Uterus (tissue), 4 donors: ENCODE measurements around the gene LEMD1. TPM values are rescaled to one million over a fixed set of nuclear protein-coding genes. Genes with fewer than 3 reads are reported as not detected.

Source experiments
- DNase-seq, 2 donors: peaks; one replicate each; pipeline ENCODE4 v3.0.0-alpha.2; 2019 to 2020
- H3K27ac ChIP-seq, 2 donors: fragments of 200-600 bp; sonication (generic); 1 replicate in 1 of 2; 2 replicates in 1 of 2; pipeline ENCODE4 v1.5.1; 2016 to 2018
- H3K27me3 ChIP-seq, 2 donors: fragments of 200-600 bp; sonication (generic); one replicate each; pipeline ENCODE4 v1.5.1; 2018 to 2019; ENCODE audit warnings: control low read depth in 1 of 2
- H3K36me3 ChIP-seq, 2 donors: fragments of 200-600 bp; sonication (generic); one replicate each; pipeline ENCODE4 v1.5.1; 2019; ENCODE audit warnings: control low read depth in 1 of 2
- H3K4me1 ChIP-seq, 2 donors: fragments of 200-600 bp; sonication (generic); one replicate each; pipeline ENCODE4 v1.5.1; 2018 to 2019; ENCODE audit warnings: control low read depth in 1 of 2
- H3K4me3 ChIP-seq, 2 donors: fragments of 200-600 bp; sonication (generic); 1 replicate in 1 of 2; 2 replicates in 1 of 2; pipeline ENCODE4 v1.5.1; 2018 to 2019; ENCODE audit warnings: mild to moderate bottlenecking in 1 of 2
- H3K9me3 ChIP-seq, 2 donors: fragments of 200-600 bp; sonication (generic); one replicate each; pipeline ENCODE4 v1.5.1; 2019; ENCODE audit warnings: control low read depth in 1 of 2
- CTCF ChIP-seq, 4 experiments: fragments of 200-600 bp in 2 of 4; fragments of 450-650 bp in 2 of 4; sonication (generic) in 2 of 4; IDR thresholded peaks; one replicate each; pipeline ENCODE4 v1.5.1; 2016 to 2019; ENCODE audit warnings: antibody characterized with exemption in 4 of 4, mild to moderate bottlenecking in 2 of 4, moderate library complexity in 1 of 4
- POLR2A ChIP-seq, 2 donors: fragments of 450-650 bp; IDR thresholded peaks; one replicate each; pipeline ENCODE4 v1.6.1; 2016; ENCODE audit warnings: antibody characterized with exemption in 2 of 2, mild to moderate bottlenecking in 1 of 2, moderate library complexity in 1 of 2
- intact Hi-C: fragments of 100-400 bp; cut with DNase I; formaldehyde crosslinking; loops from one replicate; pipeline ENCODE4 v1.15.1; 2023; ENCODE audit warnings: low total_unique reads
- total RNA-seq, 4 donors: library from RNA; depleted of rRNA in 3 of 4; stranded (reverse); fragments of >200 nt in 3 of 4; gene quantifications; one replicate each; pipeline versions ENCODE4 v1.1.0 to v1.2.4, GENCODE V29; 2014 to 2023
- donor health status: DM: yes; HTN: yes; CAD: no.

Gene LEMD1
- total RNA-seq, 4 donors from 2014 or later, result 1.6 to 1.8 TPM; not detected in 2

- intact Hi-C loops, result no loop called here
- H3K4me1 ChIP-seq, result no peaks in the 10 kb centered on the region
- H3K4me3 ChIP-seq, result peak overlapping the region in 1 of 2 donors; percentile 41
- DNase-seq, result peak; percentile 49 to 71
- H3K36me3 ChIP-seq, result no peaks in the 10 kb centered on the region
- TF ChIP-seq POLR2A (IDR thresholded peaks at IDR 0.05) (no peak), CTCF (IDR thresholded peaks at IDR 0.05) (peak; percentile 74 to 86 (median 78))
- no peaks in the 10 kb centered on the region for H3K9me3 ChIP-seq
- no peak overlapping the region for H3K27ac ChIP-seq
- H3K27me3 ChIP-seq, result no peaks in the 10 kb centered on the region
Measured at GRCh38 chr1:205354259-205355074, 67.4 kb downstream of the LEMD1 start.

DNA sequence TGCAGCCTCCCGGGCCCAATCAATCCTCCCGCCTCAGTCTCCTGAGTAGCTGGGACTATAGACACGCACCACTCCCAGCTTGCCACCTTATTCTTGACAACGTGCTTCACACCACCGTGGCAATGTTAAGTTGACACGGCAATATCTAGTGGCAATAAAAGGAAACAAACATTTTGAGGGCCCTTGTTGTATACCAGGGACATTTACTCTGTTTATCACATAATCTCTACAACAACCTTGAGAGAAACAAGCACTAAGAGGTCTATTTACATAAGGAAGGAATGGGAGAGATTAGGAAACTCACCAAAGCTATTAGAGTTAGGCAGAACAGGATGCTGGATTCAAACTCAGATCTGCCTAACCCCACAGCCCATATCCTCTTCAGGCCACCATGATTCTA, 68.2 kb downstream of the LEMD1 start:
- Histone ChIP-seq H3K4me1 (no peaks in the 10 kb centered on the region), H3K36me3 (no peaks in the 10 kb centered on the region), H3K27me3 (no peaks in the 10 kb centered on the region), H3K9me3 (no peaks in the 10 kb centered on the region), H3K27ac (no peak overlapping the region), H3K4me3 (no peak overlapping the region)
- TF ChIP-seq CTCF (IDR thresholded peaks at IDR 0.05), result no peak
- TF ChIP-seq POLR2A (IDR thresholded peaks at IDR 0.05), result no peak
- DNase-seq, result no peak
- intact Hi-C loops, result no loop called here

- Histone ChIP-seq H3K9me3 (no peaks in the 10 kb centered on the region), H3K27ac (no peak overlapping the region), H3K4me1 (no peaks in the 10 kb centered on the region), H3K4me3 (no peak overlapping the region), H3K36me3 (no peaks in the 10 kb centered on the region), H3K27me3 (no peaks in the 10 kb centered on the region)
- intact Hi-C loops, result no loop called here
- DNase-seq, result no peak
- TF ChIP-seq POLR2A (IDR thresholded peaks at IDR 0.05) (no peak), CTCF (IDR thresholded peaks at IDR 0.05) (no peak)
Measured at GRCh38 chr1:205353191-205353590, 68.7 kb downstream of the LEMD1 start.

DNA sequence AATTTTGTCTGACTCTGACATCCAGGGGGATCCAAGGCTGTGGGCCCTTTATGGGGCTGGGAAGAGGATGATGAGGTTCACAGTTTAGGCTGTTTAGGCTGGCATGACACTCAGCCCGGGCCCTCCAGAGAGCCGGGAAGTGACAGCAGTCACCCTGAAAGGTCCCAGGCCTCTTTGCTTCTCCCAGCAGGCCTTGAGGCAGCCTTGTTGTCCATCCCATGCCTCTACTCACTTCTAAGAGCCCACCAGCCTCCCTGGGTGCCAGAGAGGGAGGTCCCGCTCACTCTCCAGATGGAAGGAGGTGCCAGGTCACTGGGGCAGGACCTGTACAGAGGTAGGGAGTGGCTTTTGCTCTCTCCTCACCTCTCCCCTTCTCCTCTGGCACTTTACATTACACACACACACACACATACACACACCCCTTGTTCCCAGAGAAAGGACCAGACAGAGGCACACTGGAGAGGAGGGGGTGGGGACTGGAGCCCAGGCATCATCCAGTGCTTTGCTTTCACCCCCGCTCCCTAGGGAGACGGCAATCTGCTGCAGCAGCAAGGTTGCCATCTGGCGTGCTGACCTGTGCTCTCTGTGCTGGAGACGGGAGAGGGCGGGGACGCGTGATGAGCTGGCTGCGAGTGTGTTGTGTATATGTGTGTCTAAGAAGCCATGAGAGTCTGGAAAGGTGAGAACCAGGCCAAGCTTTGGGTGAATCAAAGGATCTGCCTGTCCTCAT, 69.7 kb downstream of the LEMD1 start:
- Histone ChIP-seq H3K4me3 (no peak overlapping the region), H3K27ac (no peak overlapping the region), H3K9me3 (no peaks in the 10 kb centered on the region), H3K27me3 (no peaks in the 10 kb centered on the region), H3K4me1 (no peaks in the 10 kb centered on the region), H3K36me3 (no peaks in the 10 kb centered on the region)
- no peak for DNase-seq
- intact Hi-C loops, result no loop called here
- no peak for TF ChIP-seq CTCF (IDR thresholded peaks at IDR 0.05)
- TF ChIP-seq POLR2A (IDR thresholded peaks at IDR 0.05), result no peak

- H3K27ac ChIP-seq, result no peak overlapping the region
- intact Hi-C loops, result no loop called here
- no peaks in the 10 kb centered on the region for H3K9me3 ChIP-seq
- no peaks in the 10 kb centered on the region for H3K4me1 ChIP-seq
- no peaks in the 10 kb centered on the region for H3K27me3 ChIP-seq
- TF ChIP-seq POLR2A (IDR thresholded peaks at IDR 0.05), result no peak
- no peak for TF ChIP-seq CTCF (IDR thresholded peaks at IDR 0.05)
- H3K4me3 ChIP-seq, result no peak overlapping the region
- no peaks in the 10 kb centered on the region for H3K36me3 ChIP-seq
- no peak for DNase-seq
Measured at GRCh38 chr1:205350691-205351141, 71.1 kb downstream of the LEMD1 start.
